ENCODE results near the gene SPC24.
"Not testable (repeated sequence)": the region's sequence is repeated elsewhere in the genome, so short reads cannot be mapped to it uniquely, and the experiment has no call there.

SPC24 gene

DNA sequence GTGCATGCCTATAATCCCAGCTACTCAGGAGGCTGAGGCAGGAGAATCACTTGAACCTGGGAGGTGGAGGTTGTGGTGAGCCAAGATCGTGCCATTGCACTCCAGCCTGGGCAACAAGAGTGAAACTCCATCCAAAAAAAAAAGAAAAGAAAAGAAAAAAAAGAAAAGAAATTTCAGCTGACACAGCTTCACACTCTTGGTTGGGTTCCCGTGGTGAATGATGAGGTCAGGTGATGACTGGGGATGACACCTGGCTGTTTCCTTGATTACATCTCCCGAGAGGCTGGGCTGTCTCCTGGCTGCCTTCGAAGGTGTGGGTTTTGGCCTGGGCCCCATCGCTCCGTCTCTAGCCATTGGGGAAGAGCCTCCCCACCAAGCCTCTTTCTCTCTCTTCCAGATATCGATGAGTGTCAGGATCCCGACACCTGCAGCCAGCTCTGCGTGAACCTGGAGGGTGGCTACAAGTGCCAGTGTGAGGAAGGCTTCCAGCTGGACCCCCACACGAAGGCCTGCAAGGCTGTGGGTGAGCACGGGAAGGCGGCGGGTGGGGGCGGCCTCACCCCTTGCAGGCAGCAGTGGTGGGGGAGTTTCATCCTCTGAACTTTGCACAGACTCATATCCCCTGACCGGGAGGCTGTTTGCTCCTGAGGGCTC, 44.3 kb downstream of the SPC24 start:
- TF ChIP-seq, protein P1, sequence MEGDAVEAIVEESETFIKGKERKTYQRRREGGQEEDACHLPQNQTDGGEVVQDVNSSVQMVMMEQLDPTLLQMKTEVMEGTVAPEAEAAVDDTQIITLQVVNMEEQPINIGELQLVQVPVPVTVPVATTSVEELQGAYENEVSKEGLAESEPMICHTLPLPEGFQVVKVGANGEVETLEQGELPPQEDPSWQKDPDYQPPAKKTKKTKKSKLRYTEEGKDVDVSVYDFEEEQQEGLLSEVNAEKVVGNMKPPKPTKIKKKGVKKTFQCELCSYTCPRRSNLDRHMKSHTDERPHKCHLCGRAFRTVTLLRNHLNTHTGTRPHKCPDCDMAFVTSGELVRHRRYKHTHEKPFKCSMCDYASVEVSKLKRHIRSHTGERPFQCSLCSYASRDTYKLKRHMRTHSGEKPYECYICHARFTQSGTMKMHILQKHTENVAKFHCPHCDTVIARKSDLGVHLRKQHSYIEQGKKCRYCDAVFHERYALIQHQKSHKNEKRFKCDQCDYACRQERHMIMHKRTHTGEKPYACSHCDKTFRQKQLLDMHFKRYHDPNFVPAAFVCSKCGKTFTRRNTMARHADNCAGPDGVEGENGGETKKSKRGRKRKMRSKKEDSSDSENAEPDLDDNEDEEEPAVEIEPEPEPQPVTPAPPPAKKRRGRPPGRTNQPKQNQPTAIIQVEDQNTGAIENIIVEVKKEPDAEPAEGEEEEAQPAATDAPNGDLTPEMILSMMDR (conservative IDR thresholded peaks at IDR 0.05; ENCODE audit: control insufficient read depth, insufficient read depth, low read depth, low read length) = no peak
- H3K4me3 ChIP-seq (ENCODE audit: control insufficient read depth, low read depth, low read length) = no peak overlapping the region
- DNase-seq (ENCODE audit: low read depth) = no peak

DNA sequence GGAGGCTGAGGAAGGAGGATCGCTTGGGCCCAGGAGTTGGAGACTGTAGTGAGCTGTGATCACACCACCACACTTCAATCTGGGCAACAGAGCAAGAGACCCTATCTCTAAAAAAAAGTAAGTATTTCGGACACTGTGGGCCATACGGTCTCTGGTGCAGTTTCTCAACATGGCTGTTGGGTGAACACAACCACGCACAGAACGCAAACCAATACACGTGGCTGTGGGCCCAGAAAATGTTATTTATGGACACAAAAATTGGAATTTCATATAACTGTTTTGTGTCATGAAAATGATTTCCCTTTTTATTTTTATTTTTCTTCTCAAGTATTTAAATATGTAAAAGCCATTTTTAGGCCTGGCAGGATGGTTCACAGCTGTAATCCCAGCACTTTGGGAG, 46.8 kb downstream of the SPC24 start:
- no peak overlapping the region for H3K4me3 ChIP-seq (ENCODE audit: control insufficient read depth, low read depth, low read length)
- no peak for DNase-seq (ENCODE audit: low read depth)
- TF ChIP-seq, protein P1 (conservative IDR thresholded peaks at IDR 0.05; ENCODE audit: control insufficient read depth, insufficient read depth, low read depth, low read length) = no peak

GRCh38 chr19:11106477-11106876, 49.1 kb downstream of the SPC24 start:
- H3K4me3 ChIP-seq (ENCODE audit: control insufficient read depth, low read depth, low read length) = no peak overlapping the region
- no peak for DNase-seq (ENCODE audit: low read depth)
- TF ChIP-seq, protein P1 (conservative IDR thresholded peaks at IDR 0.05; ENCODE audit: control insufficient read depth, insufficient read depth, low read depth, low read length) = no peak

GRCh38 chr19:11105014-11105636, 50.5 kb downstream of the SPC24 start:
- TF ChIP-seq, protein P1 (conservative IDR thresholded peaks at IDR 0.05; ENCODE audit: control insufficient read depth, insufficient read depth, low read depth, low read length) = no peak
- DNase-seq (ENCODE audit: low read depth) = no peak
- H3K4me3 ChIP-seq (ENCODE audit: control insufficient read depth, low read depth, low read length) = no peak overlapping the region

DNA sequence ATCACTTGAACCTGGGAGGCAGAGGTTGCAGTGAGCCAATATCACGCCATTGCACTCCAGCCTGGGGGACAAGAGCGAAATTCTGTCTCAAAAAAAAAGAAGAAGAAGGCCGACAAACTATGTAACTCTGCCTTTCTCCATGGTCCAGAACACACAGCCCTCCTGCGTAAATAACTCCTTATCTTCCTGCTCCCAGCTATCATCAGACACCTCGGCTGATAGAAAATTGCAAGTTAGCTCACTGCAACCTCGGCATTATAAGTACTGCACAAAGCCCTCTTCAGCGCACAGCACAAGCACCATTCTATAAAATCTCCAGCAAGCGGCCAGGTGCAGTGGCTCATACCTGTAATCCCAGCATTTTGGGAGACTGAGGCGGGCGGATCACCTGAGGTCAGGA, 51.9 kb downstream of the SPC24 start:
- DNase-seq (ENCODE audit: low read depth); H3K4me3 ChIP-seq (ENCODE audit: control insufficient read depth, low read depth, low read length): not testable (repeated sequence)

DNA sequence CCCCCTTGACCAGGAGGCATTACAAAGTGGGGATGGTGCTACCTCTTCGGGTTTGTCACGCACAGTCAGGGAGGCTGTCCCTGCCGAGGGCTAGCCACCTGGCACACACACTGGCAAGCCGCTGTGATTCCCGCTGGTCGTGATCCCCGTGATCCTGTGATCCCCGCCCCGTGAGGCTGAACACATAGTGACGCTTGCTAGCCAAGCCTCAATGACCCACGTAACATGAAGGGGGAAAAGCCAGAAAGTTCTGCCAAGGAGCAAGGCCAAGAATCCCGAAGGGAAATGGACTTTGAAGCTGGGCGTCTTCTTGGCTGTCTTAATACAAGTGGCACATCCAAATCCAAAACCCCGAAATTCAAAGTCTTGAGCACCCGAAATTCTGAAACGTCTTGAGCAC, 52.6 kb downstream of the SPC24 start:
- TF ChIP-seq, protein P1 (conservative IDR thresholded peaks at IDR 0.05; ENCODE audit: control insufficient read depth, insufficient read depth, low read depth, low read length) = no peak
- no peak overlapping the region for H3K4me3 ChIP-seq (ENCODE audit: control insufficient read depth, low read depth, low read length)
- DNase-seq (ENCODE audit: low read depth) = no peak

DNA sequence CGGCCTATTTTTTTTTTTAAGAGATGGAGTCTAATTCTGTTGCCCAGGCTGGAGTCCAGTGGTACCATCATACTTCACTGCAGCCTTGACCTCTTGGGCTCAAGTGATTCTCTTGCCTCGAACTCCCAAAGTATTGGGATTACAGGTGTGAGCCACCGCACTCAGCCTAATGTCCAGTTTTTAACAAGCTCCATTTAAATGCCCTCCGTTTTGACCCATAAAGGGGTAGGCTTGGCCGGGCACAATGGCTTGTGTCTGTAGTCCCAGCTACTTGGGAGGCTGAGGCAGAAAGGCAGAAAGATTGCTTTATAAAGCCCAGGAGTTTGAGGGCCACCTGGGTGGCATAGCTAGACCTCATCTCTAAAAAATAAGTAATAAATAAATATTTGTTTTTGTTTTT, 54.5 kb downstream of the SPC24 start:
- no peak overlapping the region for H3K4me3 ChIP-seq (ENCODE audit: control insufficient read depth, low read depth, low read length)
- TF ChIP-seq, protein P1 (conservative IDR thresholded peaks at IDR 0.05; ENCODE audit: control insufficient read depth, insufficient read depth, low read depth, low read length) = no peak
- DNase-seq (ENCODE audit: low read depth) = no peak
